Omental fat pad (tissue), 4 donors: ENCODE results near the gene PCP4. TPM values are rescaled to one million over a fixed set of nuclear protein-coding genes. Genes with fewer than 3 reads are reported as not detected.

Experiments
- ATAC-seq: fragments of 150-250 bp; one replicate; pipeline ENCODE4 v1.9.1; 2016; ENCODE audit warnings: mild to moderate bottlenecking, moderate library complexity; ENCODE audit not compliant: low FRiP score
- DNase-seq: peaks from one replicate; pipeline ENCODE4 v3.0.0-alpha.2; 2019; ENCODE audit warnings: low spot score
- CTCF ChIP-seq, 3 donors: fragments of 450-650 bp; IDR thresholded peaks; one replicate each; pipeline ENCODE4 v1.5.1; 2016 to 2017; ENCODE audit warnings: antibody characterized with exemption in 3 of 3, mild to moderate bottlenecking in 3 of 3, moderate library complexity in 2 of 3
- total RNA-seq, 4 donors: library from RNA; depleted of rRNA; stranded (reverse); fragments of >200 nt; gene quantifications; one replicate each; pipeline ENCODE4 v1.1.0, GENCODE V29; 2016

The PCP4 gene
- total RNA-seq, 4 donors from 2014 or later: 2.7 to 5.1 (median 4.0) TPM; not detected in 1

GRCh38 chr21:39913706-39914305, 46.6 kb downstream of the PCP4 start:
- no peak for DNase-seq
- no peak for ATAC-seq
- TF ChIP-seq CTCF (IDR thresholded peaks at IDR 0.05): no peak

DNA sequence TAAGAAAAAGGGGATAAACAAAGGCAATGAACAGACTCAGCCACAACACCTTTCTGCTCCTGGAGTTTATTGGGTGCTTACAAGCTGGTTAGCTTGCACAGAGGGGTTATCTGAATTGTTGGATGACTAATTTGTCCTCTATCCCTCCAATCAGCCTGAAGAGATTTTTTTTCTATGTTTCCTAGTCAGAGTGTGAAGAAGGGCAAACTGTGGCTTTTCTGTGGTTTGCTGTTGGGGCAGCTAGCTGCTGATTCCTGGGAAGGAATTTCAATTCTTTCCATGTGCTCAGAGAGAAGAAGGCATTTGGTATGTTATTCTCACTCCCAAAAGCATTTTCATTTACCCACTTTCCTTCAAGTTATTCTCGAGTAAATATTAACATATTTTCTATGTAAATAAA, 48.6 kb downstream of the PCP4 start:
- ATAC-seq (no peak), DNase-seq (no peak)
- no peak for TF ChIP-seq CTCF (IDR thresholded peaks at IDR 0.05)

GRCh38 chr21:39918558-39918957, 51.3 kb downstream of the PCP4 start:
- no peak for DNase-seq
- TF ChIP-seq CTCF (IDR thresholded peaks at IDR 0.05): no peak
- no peak for ATAC-seq

DNA sequence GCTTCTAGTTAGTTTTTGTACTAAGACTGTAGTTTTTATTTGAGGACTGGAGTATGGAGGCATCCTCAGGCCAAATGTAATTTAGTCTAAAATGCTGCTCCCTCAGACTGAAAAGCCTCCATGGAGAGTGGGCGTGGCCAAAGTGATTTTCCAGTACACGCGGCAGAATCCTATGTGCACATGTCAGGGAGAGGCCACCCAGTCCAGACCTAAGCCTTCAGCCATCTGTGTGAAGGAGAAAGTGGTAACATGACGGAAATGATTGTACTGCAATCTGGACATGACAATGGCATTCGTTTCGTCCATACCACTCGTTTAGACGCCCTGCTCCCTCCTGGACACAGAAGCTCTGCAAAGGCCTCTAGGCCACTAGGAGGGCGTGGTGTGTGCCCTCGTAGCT, 56.2 kb downstream of the PCP4 start:
- TF ChIP-seq CTCF (IDR thresholded peaks at IDR 0.05): no peak
- no peak for DNase-seq
- no peak for ATAC-seq

GRCh38 chr21:39924577-39925308, 57.5 kb downstream of the PCP4 start:
- DNase-seq (no peak), ATAC-seq (no peak)
- TF ChIP-seq CTCF (IDR thresholded peaks at IDR 0.05): no peak

DNA sequence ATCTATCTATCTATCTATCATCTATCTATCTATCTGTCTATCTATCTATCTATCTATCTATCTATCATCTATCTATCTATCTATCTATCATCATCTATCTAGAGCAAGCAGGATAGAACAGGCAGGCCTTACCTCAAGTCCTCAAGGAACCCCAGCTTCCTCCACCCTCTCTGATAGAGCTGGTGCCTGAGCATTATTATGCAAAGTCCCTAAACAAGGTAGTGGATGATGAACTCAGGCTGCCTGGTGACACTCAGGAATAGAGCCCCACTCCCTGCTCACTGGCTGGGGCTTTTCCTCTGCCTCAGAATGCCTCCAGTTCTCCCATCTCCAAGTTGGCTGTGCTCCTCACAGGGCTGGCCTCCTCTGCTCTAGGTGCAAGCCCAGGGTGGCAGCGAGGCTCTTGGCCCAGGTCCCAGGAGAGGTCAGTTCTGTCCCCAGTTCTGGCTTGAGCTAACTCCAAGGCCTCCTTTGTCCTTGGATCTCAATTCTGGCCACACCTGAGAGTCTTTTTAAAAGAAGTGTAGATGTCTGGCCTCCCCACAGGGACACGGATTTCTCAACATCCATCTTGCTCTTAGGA, 60.2 kb downstream of the PCP4 start:
- no peak for TF ChIP-seq CTCF (IDR thresholded peaks at IDR 0.05)
- DNase-seq: no peak
- ATAC-seq: no peak

DNA sequence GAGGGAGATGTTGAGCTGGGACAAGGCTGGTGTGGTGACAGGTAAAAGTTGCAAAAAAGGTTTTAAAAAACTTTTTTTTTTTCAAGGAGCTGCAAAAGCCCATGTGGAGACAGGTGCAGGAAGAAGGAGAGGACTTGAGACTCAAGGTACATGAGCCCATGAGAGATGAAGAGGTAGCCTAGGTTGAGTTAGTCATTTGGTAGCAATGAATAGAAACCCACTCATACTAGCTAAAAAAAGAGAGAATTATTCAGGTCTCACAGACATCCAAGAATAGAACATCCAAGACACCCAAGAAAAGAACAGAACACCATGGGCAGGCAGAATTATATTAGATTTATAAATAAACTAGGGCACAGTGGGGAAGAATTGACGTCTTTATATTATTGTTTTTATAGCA, 65.1 kb downstream of the PCP4 start:
- TF ChIP-seq CTCF (IDR thresholded peaks at IDR 0.05): no peak
- no peak for DNase-seq
- ATAC-seq: no peak
